Measurements from ENCODE around the gene GRP.

- TF ChIP-seq REST (IDR thresholded peaks at IDR 0.05; ENCODE audit: low read depth): no peak
- TF ChIP-seq CTCF (IDR thresholded peaks at IDR 0.05 in 2 of 3, conservative IDR thresholded peaks at IDR 0.05 in 1 of 3; ENCODE audit: borderline replicate concordance in 1 of 3, insufficient read depth in 1 of 3, low read depth in 2 of 3, low read length in 2 of 3): no peak
- no peak for TF ChIP-seq JUND (IDR thresholded peaks at IDR 0.05)
- no peak for TF ChIP-seq POLR2A (IDR thresholded peaks at IDR 0.05; ENCODE audit: borderline replicate concordance, extremely low read depth, insufficient read depth, insufficient read length)
- no peak for TF ChIP-seq SIN3A (IDR thresholded peaks at IDR 0.05; ENCODE audit: low read depth)
- TF ChIP-seq POLR2AphosphoS5 (IDR thresholded peaks at IDR 0.05; ENCODE audit: low read depth, low read length): no peak
- TF ChIP-seq ZBTB33 (IDR thresholded peaks at IDR 0.05; ENCODE audit: extremely low read depth, insufficient replicate concordance, low read length): no peak
- TF ChIP-seq SRF (IDR thresholded peaks at IDR 0.05; ENCODE audit: low read depth): no peak
- no peak for TF ChIP-seq EZH2 (IDR thresholded peaks at IDR 0.05)
- no peak for TF ChIP-seq MAX (IDR thresholded peaks at IDR 0.05)
Measured at GRCh38 chr18:59229701-59230443, 9.9 kb downstream of the GRP start.
